Measurements from ENCODE around the gene GIPC1.

Gene GIPC1

DNA sequence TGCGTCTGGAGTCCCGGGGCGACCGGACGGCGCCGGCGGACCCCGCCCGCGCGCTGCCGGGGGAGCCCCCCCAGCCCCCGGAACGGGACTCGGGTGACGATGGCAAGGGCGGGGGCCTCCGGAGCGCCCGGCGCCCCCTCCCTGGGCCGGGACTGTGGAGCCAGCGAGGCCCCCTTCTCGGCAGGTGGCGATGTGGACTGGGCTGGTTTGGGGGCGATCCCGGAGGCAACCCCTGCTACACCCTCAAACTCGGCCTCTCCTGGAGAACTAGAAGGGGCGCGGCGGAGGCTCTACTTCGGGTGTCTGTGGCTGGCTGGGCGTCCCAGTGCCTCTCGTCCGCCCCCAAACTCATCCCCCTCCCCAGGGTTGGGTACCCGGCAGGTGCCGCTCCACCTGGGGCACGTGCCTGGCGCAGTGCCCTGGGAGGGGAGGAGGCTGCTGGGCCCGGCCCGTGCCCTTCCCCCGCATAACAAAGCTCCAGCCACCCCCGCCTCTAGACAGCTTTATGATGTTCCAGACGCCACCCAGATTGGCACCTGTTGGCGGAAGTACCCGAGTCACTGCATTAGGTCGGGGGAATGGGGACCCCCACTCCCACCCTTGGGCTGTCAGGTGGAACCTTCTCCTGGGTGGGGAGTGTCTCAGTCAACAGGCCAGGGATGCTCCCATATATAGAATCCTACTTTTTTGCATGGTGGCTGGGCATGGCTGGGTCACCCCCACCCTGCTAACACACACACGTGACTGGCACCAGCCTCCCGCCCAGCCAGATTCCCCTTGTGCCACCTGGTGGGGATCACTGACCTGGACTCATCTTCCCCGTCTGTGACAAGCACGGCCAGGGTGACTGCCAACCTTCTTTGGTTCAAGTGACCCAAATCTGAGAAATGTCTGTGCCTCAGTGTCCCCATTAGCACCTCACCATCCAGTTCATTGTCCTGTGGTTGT, 62.1 kb downstream of the GIPC1 start:
- peak; percentile 52 to 57 for DNase-seq

GRCh38 chr19:14432791-14433553, 63.0 kb downstream of the GIPC1 start, which contains the start of gene PKN1:
PKN1 (plus strand) TSS chr19:14433306; CDS start chr19:14433522, 216 bp downstream.
- peak; percentile 71 to 77 for DNase-seq

- no peak for DNase-seq
Observed at GRCh38 chr19:14430712-14431111, 65.2 kb downstream of the GIPC1 start.

- no peak for DNase-seq
Observed at GRCh38 chr19:14428882-14429416, 67.0 kb downstream of the GIPC1 start.
